ENCODE results near the gene DOK4.
"Not testable (repeated sequence)": the region's sequence is repeated elsewhere in the genome, so short reads cannot be mapped to it uniquely, and the experiment has no call there.

Gene DOK4

GRCh38 chr16:57445510-57445909 is 40.8 kb downstream of the DOK4 start:
- DNase-seq (ENCODE audit: low spot score), result no peak

GRCh38 chr16:57444711-57445110 is 41.6 kb downstream of the DOK4 start:
- no peak for DNase-seq (ENCODE audit: low spot score)

- DNase-seq (ENCODE audit: low spot score), result not testable (repeated sequence)
Observed at GRCh38 chr16:57440551-57440950, 45.7 kb downstream of the DOK4 start.

GRCh38 chr16:57439947-57440346 is 46.3 kb downstream of the DOK4 start:
- not testable (repeated sequence) for DNase-seq (ENCODE audit: low spot score)

GRCh38 chr16:57435838-57436237 is 50.5 kb downstream of the DOK4 start:
- no peak for DNase-seq (ENCODE audit: low spot score)

- DNase-seq (ENCODE audit: low spot score), result no peak
Observed at GRCh38 chr16:57434003-57434402, 52.3 kb downstream of the DOK4 start.

GRCh38 chr16:57432989-57433388 is 53.3 kb downstream of the DOK4 start:
- DNase-seq (ENCODE audit: low spot score), result no peak

GRCh38 chr16:57432505-57432904 is 53.8 kb downstream of the DOK4 start:
- DNase-seq (ENCODE audit: low spot score), result no peak

GRCh38 chr16:57430955-57431354 is 55.3 kb downstream of the DOK4 start:
- no peak for DNase-seq (ENCODE audit: low spot score)

- no peak for DNase-seq (ENCODE audit: low spot score)
Observed at GRCh38 chr16:57427824-57428223, 58.5 kb downstream of the DOK4 start.

GRCh38 chr16:57427307-57427706 is 59.0 kb downstream of the DOK4 start:
- DNase-seq (ENCODE audit: low spot score), result no peak

GRCh38 chr16:57426356-57426755 is 59.9 kb downstream of the DOK4 start:
- no peak for DNase-seq (ENCODE audit: low spot score)

GRCh38 chr16:57424583-57424982 is 61.7 kb downstream of the DOK4 start:
- no peak for DNase-seq (ENCODE audit: low spot score)

GRCh38 chr16:57423152-57423551 is 63.1 kb downstream of the DOK4 start:
- no peak for DNase-seq (ENCODE audit: low spot score)

- DNase-seq (ENCODE audit: low spot score), result peak; percentile 71
Observed at GRCh38 chr16:57422026-57422944, 64.0 kb downstream of the DOK4 start.

All from hepatic stellate cell (primary cell).